ENCODE data around the gene PCP2.

PCP2 gene

GRCh38 chr19:7637374-7638256 is 4.1 kb upstream of the PCP2 start:
- no peak for TF ChIP-seq GATA3 (IDR thresholded peaks at IDR 0.05; ENCODE audit: low read depth, low read length)
- TF ChIP-seq GATA2 (IDR thresholded peaks at IDR 0.05; ENCODE audit: low read depth, low read length), result no peak

DNA sequence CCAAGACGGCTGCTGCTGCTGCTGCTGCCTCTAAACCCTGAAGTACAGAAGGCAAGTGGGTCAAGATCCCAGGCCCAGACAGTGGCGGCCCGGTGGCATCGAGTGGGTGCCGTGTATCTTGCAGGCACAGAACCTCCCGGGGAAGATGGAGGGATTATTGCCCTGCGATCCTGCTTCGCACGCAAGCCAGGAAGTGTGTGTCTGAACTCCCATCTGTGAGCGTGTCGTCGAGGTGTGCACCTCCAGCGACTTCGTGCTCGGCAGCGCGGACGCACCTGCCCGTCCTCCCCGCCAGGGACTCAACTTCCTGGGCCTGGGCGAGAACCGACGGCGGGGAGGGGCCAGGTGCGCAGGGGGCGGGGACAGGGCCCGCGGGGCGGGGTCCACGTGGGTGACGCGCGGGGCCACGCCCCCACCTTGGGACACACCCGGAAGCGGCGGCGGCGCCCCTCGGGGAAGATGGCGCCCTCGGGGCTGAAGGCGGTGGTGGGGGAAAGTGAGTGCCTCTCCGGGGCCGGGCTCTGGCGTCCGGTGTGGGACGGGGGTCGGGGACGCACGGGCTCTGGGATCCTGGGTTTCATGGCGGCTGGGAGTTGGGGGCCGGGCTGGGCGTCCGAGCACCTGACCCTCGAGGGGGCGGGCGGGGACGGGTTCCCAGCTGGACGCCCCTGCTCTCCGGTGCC is 3.3 kb upstream of the PCP2 start, which contains the start of gene STXBP2:
TSS of gene STXBP2 (plus strand) at position 420 of the 683 bp plus-strand sequence. CDS start at position 460, 40 bp downstream.
- no peak for TF ChIP-seq GATA3 (IDR thresholded peaks at IDR 0.05; ENCODE audit: low read depth, low read length)
- no peak for TF ChIP-seq GATA2 (IDR thresholded peaks at IDR 0.05; ENCODE audit: low read depth, low read length)

GRCh38 chr19:7636317-7636690 is 2.8 kb upstream of the PCP2 start:
- TF ChIP-seq GATA2 (IDR thresholded peaks at IDR 0.05; ENCODE audit: low read depth, low read length) (no peak), GATA3 (IDR thresholded peaks at IDR 0.05; ENCODE audit: low read depth, low read length) (no peak)

DNA sequence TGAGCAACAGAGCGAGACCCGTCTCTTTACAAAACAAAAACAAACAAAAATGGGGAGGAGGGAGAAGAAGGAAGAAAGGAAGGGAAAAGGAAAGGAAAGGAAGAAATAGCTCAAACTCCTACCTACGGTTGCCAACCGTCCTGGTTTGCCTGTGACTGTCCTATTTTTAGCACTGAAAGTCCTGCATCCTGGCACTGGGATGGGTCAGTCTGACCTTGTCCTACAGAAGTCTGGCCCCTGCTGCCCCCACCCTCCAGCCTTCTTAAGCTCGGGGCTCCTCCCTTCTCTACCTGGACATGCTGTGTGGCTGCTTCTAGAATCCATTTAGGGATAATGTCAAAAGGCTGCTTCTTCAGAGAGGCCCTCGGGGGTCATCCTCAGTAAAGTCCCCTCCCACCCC is 2.2 kb upstream of the PCP2 start:
- TF ChIP-seq GATA3 (IDR thresholded peaks at IDR 0.05; ENCODE audit: low read depth, low read length), result no peak
- no peak for TF ChIP-seq GATA2 (IDR thresholded peaks at IDR 0.05; ENCODE audit: low read depth, low read length)

- TF ChIP-seq GATA2 (IDR thresholded peaks at IDR 0.05; ENCODE audit: low read depth, low read length) (no peak), GATA3 (IDR thresholded peaks at IDR 0.05; ENCODE audit: low read depth, low read length) (no peak)
Measured at GRCh38 chr19:7632340-7633203, 947 bp downstream of the PCP2 start.

- TF ChIP-seq GATA3 (IDR thresholded peaks at IDR 0.05; ENCODE audit: low read depth, low read length), result no peak
- no peak for TF ChIP-seq GATA2 (IDR thresholded peaks at IDR 0.05; ENCODE audit: low read depth, low read length)
Measured at GRCh38 chr19:7631577-7631976, 1.9 kb downstream of the PCP2 start.

DNA sequence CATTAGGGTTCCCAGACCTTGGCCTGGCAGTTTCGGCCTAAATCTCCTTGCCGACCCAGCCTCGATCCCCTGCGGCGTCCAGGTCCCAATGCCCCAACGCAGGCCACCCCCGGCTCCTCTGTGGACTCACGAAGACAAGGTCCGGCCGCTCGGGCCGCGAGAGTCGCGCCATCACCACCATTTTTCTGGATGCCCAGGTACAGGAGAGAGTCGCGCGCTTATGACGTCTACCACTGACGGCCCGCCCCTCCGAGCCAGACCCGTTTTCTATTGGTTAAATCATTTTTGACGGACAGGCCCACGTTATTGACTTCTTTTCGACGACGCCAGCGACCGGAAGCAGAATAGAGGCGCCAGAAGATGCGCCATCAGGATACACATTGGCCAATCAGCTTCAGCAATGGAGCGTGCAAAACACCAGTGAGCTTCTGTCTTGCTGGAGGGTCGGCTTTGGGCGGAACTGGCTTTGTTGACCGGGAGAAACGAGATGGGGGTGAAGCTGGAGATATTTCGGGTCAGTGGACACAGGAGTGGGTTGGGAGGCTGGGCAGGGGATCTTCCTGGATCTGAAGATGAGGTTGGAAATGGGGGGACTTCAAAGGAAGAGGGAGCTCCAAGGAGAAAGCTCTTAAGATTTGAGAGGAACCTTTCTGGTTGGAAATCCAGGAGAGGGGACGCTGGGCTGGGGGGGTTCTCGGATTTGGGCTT is 4.0 kb downstream of the PCP2 start, which contains the start of the genes PET100 and XAB2:
TSS of gene PET100 (plus strand) at position 447 of the 708 bp plus-strand sequence. CDS start at position 488, 41 bp downstream.
TSS of gene XAB2 (minus strand) at position 199 of the 708 bp plus-strand sequence. CDS start at position 181, 18 bp downstream.
- no peak for TF ChIP-seq GATA3 (IDR thresholded peaks at IDR 0.05; ENCODE audit: low read depth, low read length)
- no peak for TF ChIP-seq GATA2 (IDR thresholded peaks at IDR 0.05; ENCODE audit: low read depth, low read length)

- TF ChIP-seq GATA3 (IDR thresholded peaks at IDR 0.05; ENCODE audit: low read depth, low read length) (no peak), GATA2 (IDR thresholded peaks at IDR 0.05; ENCODE audit: low read depth, low read length) (no peak)
Measured at GRCh38 chr19:7628589-7629311, 4.8 kb downstream of the PCP2 start.

DNA sequence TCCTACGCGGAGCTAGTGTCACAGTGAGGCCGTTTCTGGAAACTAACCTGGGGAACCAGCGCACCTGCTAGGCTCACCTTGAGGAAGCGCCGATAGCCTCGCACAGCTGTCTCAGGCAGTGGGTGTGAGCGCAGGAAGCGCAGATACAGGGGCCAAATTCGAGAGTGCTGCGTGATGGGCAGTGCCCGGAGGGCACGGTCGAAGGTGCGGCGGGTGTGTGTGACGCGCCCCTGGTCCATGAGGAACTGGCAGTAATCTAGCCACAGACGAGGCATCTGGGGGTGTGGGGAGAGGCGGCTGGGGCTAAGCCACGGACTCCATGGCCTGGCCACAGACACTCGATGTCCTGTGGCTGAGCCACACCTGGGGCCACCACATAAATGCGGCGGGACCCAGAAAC is 6.4 kb downstream of the PCP2 start:
- no peak for TF ChIP-seq GATA3 (IDR thresholded peaks at IDR 0.05; ENCODE audit: low read depth, low read length)
- no peak for TF ChIP-seq GATA2 (IDR thresholded peaks at IDR 0.05; ENCODE audit: low read depth, low read length)

GRCh38 chr19:7625763-7626372 is 7.7 kb downstream of the PCP2 start:
- no peak for TF ChIP-seq GATA3 (IDR thresholded peaks at IDR 0.05; ENCODE audit: low read depth, low read length)
- no peak for TF ChIP-seq GATA2 (IDR thresholded peaks at IDR 0.05; ENCODE audit: low read depth, low read length)

DNA sequence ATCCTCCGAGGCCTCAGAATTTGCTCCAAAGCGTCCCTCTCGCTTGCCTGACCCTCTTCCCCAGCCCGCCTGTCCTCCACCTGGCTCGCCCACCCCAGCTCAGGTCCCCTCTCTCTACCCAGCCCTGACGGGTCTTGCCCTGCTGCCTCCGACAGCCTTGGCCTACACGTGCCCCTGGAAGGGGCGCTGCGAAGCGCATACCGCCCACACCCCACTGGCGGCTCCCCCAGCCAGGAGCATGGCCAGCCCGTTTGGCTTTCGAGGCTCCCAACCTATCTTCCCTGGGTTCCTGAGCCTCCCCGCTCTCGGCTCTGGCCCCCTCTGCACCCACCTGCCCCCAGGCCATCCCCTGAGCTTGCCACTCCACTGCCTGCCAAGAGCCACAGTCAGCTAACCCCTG is 8.7 kb downstream of the PCP2 start:
- TF ChIP-seq GATA3 (IDR thresholded peaks at IDR 0.05; ENCODE audit: low read depth, low read length) (no peak), GATA2 (IDR thresholded peaks at IDR 0.05; ENCODE audit: low read depth, low read length) (no peak)
